HG03159 (cell line): ENCODE data around the gene PCP2.

Experiments used
- ATAC-seq: cut with Tn5 transposase; IDR thresholded peaks from one replicate; pipeline ENCODE4 v1.9.1; 2021; ENCODE audit warnings: mild to moderate bottlenecking, moderate library complexity; ENCODE audit not compliant: unreplicated experiment

The PCP2 gene

DNA sequence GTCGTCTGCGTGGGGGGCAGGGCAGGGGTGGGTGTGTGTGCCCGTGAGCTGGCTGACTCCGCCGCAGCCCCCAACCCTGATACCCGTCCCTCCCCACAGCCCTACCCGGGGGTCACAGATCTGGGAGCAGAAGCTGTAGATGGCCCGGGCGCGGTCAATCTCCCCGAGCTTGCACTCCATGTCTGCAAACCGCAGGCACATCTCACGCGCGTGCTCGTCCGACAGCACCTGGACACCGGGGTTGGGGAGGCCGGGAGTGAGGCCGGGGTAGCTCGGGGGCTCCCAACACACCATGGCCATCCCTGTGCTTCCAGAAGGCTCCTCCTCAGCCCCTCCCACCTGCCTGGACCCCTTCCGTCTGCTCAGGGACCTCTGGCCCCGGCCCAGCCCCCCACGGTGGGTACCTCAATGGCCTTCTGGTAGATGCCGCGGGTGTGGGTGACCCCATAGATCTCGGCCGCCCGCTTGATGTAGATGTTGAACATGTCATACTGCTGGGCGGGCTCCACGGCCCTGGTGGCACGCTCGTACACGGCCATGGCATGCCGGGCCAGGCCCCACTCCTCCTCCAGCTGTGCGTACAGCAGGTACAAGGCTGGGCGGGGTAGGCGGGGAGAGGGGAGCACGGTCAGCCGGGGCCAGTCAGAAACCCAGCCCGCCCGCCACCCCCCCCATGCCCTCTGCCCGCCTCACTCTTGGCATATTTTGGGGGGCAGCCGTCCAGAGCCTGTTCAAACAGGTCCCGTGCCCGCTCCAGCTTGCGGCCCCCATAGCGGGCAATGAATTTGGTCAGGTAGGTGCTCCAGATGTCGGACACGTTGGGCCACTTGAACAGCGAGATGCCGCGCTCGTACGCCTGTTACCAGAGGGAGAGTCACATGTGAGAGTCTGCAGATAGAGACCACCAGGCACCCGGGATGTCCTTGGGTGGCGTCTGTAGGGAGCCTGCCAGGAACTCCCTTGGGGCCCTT is 12.8 kb downstream of the PCP2 start:
- no peak for ATAC-seq

DNA sequence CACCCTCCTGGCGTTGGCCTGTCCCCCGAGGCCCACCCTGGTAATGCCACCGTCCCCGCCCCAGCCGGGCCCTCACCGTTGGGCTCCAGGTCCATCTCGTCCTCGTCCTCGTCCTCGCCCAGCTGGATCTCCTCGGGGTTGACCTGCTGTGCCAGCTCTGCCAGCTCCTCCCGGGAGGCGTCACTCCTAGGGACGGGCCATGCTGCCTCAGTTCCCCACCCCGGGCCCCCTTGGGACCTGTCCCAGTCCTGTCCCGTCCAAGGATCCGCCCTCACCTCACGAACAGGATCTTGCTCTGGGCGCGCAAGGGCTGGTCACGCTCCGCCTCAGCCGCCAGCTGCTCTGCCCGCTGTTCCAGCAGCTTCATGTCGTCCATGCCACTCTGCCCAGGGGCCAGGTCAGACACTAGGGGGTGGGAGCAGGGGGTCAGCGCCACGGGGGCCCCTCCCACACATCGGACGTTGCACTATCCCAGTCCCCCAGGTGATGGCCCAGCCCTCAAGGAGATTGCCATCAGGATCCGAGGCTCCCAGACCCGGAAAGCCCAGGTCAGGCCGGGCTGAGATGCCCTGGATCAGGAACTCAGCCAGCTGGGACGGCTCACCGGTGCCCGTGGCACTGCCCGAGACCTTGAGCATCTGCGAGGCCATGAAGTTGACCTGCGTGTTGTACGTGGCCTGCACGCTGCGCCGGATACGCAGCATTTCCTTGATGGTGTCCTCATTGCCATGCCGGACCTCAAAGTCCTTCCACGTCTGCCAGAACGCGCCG is 13.7 kb downstream of the PCP2 start:
- ATAC-seq, result no peak

DNA sequence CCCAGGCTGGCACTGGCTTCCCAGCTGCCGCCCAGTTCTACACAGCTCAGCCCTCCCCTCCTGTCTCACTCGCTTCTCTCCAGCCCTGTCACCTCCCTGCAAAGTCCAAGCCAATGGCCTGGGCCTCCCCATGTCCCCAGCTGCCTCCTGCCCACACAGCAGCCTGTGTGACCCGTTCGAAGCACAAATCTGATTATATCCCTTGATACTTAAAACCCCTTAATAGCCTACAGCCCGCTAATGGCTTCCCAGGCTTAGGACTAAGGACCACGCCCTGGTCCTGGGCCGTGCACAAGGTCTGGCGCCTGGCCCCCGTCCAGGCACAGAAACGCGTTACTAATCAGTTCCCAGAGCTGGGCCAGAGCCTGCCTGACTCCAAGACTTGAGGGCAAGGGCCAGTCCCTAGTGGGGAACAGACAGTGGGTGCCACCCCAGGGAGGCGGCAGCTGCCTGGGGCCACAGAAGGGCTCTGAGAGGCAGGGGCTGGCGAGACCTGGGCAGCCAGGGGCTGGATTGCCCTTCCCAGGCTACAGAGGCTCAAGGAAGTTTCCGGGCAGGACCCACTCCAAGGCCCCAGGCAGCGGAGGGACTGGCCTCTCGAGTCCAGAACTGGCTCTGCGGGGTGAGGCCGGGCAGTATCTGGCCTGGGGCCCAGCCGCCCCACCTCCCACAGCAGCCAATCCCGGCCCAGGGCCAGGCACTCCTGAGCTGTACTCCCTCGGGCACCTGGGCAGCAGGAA is 14.6 kb downstream of the PCP2 start:
- ATAC-seq, result no peak

DNA sequence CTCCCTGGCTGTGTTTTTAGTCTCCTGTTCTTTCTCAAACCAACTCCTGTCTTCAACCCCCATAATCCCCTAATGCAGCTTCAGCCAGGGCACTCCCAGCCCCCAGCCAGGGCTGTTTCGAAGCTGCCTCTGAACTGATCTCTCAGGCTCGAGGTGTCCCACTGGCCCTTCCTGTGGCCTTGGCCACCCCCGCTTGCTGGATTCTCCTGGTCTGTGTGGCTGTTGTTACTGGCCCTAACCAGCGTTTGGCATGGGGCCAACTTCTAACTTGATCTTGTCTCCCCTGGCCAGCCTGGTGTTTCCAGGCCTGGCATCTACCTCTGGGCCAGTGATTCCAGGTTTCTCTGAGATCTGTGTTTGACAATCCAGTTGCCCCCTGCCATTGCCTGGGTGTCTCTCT is 15.2 kb downstream of the PCP2 start:
- no peak for ATAC-seq

GRCh38 chr19:7617735-7618134 is 15.8 kb downstream of the PCP2 start:
- ATAC-seq, result no peak

DNA sequence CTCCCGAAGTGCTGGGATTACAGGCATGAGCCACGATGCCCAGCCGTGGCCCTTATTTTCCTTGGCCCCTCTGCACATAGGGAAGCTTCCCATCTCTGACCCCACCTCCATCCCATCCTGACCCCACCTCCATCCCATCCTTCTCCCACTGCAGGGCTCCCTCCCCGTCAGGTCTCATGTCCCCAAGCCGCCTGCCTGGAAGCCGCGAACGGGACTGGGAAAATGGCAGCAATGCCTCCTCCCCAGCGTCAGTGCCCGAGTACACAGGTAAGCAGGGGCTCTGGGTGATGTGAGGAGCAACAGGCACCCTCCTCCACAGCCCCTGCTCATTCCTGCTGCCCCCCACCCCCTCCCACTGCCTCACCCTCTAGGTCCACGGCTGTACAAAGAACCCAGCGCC is 16.3 kb downstream of the PCP2 start:
- no peak for ATAC-seq

DNA sequence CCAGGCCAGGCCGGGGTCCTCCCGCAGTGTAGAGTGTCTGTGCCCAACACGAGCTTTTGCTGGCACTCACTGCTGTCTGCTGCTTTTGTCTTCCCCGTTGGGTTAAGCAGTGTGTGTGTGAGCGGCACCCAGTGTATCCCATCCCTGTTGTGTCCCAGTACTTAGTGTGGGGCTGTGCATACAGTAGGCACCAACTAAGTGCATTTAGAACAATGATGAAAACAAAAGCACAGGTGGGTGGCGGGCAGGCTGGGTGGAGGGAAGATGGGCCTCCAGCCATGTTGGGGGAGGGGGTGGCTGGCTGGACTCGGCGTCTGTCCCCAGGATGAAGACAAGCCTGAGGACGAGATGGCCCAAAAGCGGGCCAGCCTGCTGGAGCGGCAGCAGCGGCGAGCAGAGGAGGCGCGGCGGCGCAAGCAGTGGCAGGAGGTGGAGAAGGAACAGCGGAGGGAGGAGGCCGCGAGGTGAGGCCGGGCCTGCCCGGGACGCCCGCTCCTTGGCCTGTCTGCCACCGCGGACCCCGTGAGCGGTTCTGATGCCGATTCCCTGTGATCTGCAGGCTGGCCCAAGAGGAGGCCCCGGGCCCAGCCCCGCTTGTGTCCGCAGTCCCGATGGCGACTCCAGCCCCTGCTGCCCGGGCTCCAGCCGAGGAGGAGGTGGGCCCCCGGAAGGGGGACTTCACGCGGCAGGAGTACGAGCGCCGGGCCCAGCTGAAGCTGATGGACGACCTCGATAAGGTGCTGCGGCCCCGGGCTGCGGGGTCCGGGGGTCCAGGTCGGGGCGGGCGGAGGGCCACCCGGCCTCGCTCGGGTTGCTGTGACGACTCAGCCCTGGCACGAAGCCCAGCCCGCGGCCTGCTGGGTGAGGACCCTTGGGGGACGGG is 18.4 kb downstream of the PCP2 start:
- ATAC-seq, result no peak

DNA sequence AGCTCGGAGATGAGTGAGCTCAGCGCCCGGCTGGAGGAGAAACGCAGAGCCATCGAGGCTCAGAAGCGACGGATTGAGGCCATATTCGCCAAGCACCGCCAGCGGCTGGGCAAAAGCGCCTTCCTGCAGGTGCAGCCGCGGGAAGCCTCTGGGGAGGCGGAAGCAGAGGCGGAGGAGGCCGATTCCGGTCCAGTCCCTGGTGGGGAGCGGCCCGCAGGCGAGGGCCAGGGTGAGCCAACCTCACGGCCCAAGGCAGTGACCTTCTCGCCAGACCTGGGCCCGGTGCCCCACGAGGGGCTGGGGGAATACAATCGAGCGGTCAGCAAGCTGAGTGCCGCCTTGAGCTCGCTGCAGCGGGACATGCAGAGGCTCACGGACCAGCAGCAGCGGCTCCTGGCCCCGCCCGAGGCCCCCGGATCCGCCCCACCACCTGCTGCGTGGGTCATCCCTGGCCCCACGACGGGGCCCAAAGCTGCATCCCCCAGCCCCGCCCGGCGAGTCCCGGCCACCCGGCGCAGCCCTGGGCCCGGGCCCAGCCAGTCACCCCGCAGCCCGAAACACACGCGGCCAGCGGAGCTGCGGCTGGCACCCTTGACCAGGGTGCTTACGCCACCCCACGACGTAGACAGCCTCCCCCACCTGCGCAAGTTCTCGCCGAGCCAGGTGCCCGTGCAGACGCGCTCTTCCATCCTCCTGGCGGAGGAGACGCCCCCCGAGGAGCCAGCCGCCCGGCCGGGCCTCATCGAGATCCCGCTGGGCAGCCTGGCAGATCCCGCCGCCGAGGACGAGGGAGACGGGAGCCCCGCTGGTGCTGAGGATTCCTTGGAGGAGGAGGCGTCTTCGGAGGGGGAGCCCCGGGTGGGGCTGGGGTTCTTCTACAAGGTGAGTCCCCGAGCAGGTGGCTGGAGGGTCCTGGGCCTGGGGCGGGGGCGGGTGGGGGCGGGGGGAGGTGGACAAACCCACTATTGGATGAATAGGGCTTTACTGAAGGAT is 20.9 kb downstream of the PCP2 start:
- no peak for ATAC-seq

DNA sequence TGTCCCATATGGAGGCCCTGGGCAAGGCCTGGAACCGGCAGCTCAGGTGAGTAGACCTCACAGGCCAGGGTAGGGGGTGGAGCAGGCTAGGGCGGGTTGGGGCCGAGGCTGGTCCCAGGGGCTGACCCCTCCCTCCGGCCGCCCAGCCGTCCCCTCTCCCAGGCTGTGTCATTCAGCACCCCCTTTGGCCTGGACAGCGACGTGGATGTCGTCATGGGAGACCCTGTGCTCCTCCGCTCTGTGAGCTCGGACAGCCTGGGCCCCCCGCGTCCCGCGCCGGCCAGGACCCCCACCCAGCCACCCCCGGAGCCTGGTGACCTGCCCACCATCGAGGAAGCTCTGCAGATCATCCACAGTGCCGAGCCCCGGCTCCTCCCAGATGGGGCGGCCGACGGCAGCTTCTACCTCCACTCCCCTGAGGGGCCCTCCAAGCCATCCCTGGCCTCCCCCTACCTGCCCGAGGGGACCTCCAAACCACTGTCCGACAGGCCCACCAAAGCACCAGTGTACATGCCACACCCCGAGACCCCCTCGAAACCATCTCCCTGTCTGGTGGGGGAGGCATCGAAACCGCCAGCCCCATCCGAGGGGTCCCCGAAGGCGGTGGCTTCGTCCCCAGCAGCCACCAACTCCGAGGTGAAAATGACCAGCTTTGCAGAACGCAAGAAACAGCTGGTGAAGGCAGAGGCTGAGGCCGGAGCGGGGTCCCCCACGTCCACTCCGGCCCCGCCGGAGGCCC is 21.8 kb downstream of the PCP2 start:
- no peak for ATAC-seq

GRCh38 chr19:7610491-7611240 is 22.9 kb downstream of the PCP2 start:
- no peak for ATAC-seq

DNA sequence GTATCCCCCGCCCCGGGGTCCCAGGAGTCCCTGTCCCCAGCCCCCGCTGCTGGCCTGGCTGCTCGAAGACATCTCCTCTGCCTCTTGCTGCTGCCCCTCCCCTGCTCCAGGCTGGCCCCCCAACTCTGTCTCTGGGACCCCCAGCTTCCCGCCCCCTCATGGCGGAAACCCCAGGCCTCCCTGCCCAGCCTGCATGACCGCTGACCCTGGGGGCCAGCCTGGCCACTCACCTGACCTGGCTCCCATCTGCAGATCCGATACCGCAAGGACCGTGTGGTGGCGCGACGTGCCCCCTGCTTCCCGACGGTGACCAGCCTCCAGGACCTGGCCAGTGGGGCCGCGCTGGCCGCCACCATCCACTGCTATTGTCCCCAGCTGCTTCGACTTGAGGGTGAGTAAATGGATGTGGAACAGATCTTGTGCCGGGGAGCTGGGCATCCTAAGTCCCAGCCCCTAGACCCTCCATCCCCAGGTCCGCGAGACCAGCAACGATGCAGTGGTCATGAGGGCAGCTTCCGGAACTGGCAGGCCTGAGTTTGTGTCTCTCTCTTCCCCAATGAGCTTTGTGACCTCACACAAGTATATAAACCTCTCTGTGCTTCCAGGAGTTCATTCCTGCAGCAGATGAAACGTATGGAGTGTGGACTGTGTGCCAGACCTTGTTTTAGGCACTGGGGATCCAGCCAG is 25.5 kb downstream of the PCP2 start:
- ATAC-seq, result no peak

- no peak for ATAC-seq
Observed at GRCh38 chr19:7607212-7607873, 26.2 kb downstream of the PCP2 start.

- no peak for ATAC-seq
Observed at GRCh38 chr19:7606289-7606688, 27.2 kb downstream of the PCP2 start.

- no peak for ATAC-seq
Observed at GRCh38 chr19:7605490-7606222, 27.9 kb downstream of the PCP2 start.

DNA sequence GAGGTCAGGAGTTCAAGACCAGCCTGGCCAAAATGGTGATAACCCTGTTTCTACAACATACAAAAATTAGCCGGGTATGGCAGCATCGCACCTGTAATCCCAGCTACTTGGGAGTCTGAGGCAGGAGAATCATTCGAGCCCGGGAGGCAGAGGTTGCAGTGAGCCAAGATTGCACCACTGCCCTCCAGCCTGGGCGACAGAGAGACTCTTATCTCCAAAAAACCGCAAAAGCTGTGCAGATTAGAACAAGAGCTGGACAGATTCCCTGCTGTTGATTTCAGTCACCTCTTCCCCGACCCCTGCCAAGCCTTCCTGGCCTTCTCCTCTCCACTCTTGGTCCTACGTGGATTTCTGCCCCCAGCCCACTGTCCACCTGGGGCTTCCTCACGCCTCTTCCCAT is 29.6 kb downstream of the PCP2 start:
- no peak for ATAC-seq

DNA sequence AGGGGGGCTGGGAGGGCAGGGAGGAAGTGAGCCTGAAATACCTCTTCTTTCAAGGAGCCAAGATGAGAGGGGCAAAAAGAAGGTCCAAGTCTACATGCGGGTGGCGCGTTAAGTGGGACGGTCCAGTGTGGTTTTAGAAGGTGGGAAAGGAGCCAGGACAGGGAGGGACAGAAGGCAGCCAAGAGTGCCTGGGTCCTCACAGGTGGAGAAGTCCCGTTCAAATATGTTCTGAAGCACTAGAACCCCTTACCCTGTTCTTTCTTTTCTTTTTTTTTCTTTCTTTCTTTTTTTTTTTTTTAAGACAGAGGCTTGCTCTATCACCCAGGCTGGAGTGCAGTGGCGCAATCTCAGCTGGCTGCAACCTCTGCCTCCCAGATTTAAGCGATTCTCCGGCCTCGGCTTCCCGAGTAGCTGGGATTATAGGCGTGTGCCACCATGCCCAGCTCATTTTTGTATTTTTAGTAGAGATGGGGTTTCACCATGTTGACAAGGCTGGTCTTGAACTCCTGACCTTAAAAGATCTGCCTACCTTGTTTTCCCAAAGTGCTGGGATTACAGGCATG is 30.5 kb downstream of the PCP2 start:
- no peak for ATAC-seq
